Sigmoid colon (tissue), 7 donors: Measurements from ENCODE around the gene SLC16A8. TPM values are rescaled to one million over a fixed set of nuclear protein-coding genes. Genes with fewer than 3 reads are reported as not detected.

Experiments used
- DNase-seq: peaks from one replicate; pipeline ENCODE4 v3.0.0-alpha.2; 2019
- H3K27ac ChIP-seq, 4 donors: fragments of 200-600 bp; sonication (generic); one replicate each; pipeline ENCODE4 v1.5.1; 2016 to 2019; ENCODE audit warnings: mild to moderate bottlenecking in 1 of 4
- H3K27me3 ChIP-seq, 3 donors: fragments of 200-600 bp; sonication (generic); one replicate each; pipeline ENCODE4 v1.5.1; 2019; ENCODE audit warnings: mild to moderate bottlenecking in 1 of 3
- H3K36me3 ChIP-seq, 4 donors: fragments of 200-600 bp; sonication (generic); one replicate each; pipeline ENCODE4 v1.5.1; 2016 to 2019
- H3K4me1 ChIP-seq, 4 donors: fragments of 200-600 bp; sonication (generic); one replicate each; pipeline ENCODE4 v1.5.1; 2017 to 2019
- H3K4me3 ChIP-seq, 4 donors: fragments of 200-600 bp; sonication (generic); one replicate each; pipeline ENCODE4 v1.5.1; 2017 to 2019; ENCODE audit warnings: mild to moderate bottlenecking in 2 of 4, moderate library complexity in 1 of 4
- H3K9me3 ChIP-seq, 4 donors: fragments of 200-600 bp in 3 of 4; sonication (generic) in 3 of 4; one replicate each; pipeline versions ENCODE4 v1.5.1 to v1.6.1; 2013 to 2019
- CTCF ChIP-seq, 4 experiments: fragments of 450-650 bp in 3 of 4; fragments of 200-600 bp in 1 of 4; IDR thresholded peaks; one replicate each; pipeline ENCODE4 v1.5.1; 2016 to 2019; ENCODE audit warnings: antibody characterized with exemption in 4 of 4, mild to moderate bottlenecking in 3 of 4, moderate library complexity in 2 of 4
- EP300 ChIP-seq, 4 donors: sonication (generic); formaldehyde crosslinking; IDR thresholded peaks; one replicate each; pipeline ENCODE4 v1.6.1; 2017; ENCODE audit warnings: antibody characterized with exemption in 4 of 4
- POLR2A ChIP-seq, 2 donors: fragments of 450-650 bp; IDR thresholded peaks; one replicate each; pipeline ENCODE4 v1.6.1; 2016; ENCODE audit warnings: antibody characterized with exemption in 2 of 2, mild to moderate bottlenecking in 2 of 2, moderate library complexity in 2 of 2
- POLR2AphosphoS5 ChIP-seq, 4 donors: sonication (generic); formaldehyde crosslinking; IDR thresholded peaks; one replicate each; pipeline ENCODE4 v1.6.1; 2017; ENCODE audit warnings: antibody characterized with exemption in 4 of 4
- WGBS, 2 donors: extraction: QIAGEN DNeasy Blood & Tissue Kit; methylation state at CpG; one replicate each; pipeline ENCODE4 v1.1.7; 2013; 5-methylcytosine and 5-hydroxymethylcytosine counted together
- intact Hi-C: fragments of 100-400 bp; cut with DNase I; formaldehyde crosslinking; loops from one replicate; pipeline ENCODE4 v1.15.1; 2023
- polyA plus RNA-seq, 3 donors: library from polyadenylated mRNA; stranded (reverse); fragments of 200-250 nt; gene quantifications; one replicate each; pipeline ENCODE4 v1.2.3, GENCODE V29; 2013
- total RNA-seq, 4 donors: library from RNA; depleted of rRNA; stranded (reverse); fragments of >200 nt; gene quantifications; one replicate each; pipeline ENCODE4 v1.1.0, GENCODE V29; 2016
- donor health status: healthy with polysubstance abuse.
- donor health status: Bipolar disorder and iron deficiency.
- donor health status: healthy.

SLC16A8 gene
- under 1 TPM in 2 of 4 donors, not detected in 2; 0.55 to 0.71 TPM for total RNA-seq
- polyA plus RNA-seq: under 1 TPM in 1 of 3 donors, not detected in 2; 0.20 TPM

- DNase-seq: no peak
Observed at GRCh38 chr22:38083931-38084631, at the start of gene SLC16A8. SLC16A8 (minus strand) TSS chr22:38084184; CDS start chr22:38082873, 1,311 bp downstream.

GRCh38 chr22:38133331-38133730 lies 49.3 kb upstream of the SLC16A8 start:
- DNase-seq: no peak
- 98 to 99% methylated on average over 4 of the region's 4 CpGs for WGBS, 2 donors
- H3K4me1 ChIP-seq: peaks cover 0 to 3% (median 0%) of the 10 kb centered on the region in 4 donors
- intact Hi-C loops: no loop called here
- TF ChIP-seq CTCF (IDR thresholded peaks at IDR 0.05): no peak
- no peak for TF ChIP-seq POLR2AphosphoS5 (IDR thresholded peaks at IDR 0.05)
- no peak for TF ChIP-seq EP300 (IDR thresholded peaks at IDR 0.05)
- TF ChIP-seq POLR2A (IDR thresholded peaks at IDR 0.05): no peak
- no peak overlapping the region for H3K27ac ChIP-seq
- H3K9me3 ChIP-seq: no peaks in the 10 kb centered on the region
- no peaks in the 10 kb centered on the region for H3K27me3 ChIP-seq
- no peak overlapping the region for H3K4me3 ChIP-seq
- peaks cover 0 to 40% (median 3%) of the 10 kb centered on the region in 4 donors for H3K36me3 ChIP-seq

More at GRCh38 chr22:38083931-38084631, at the start of gene SLC16A8:
- TF ChIP-seq POLR2AphosphoS5 (IDR thresholded peaks at IDR 0.05) (no peak), POLR2A (IDR thresholded peaks at IDR 0.05) (no peak), EP300 (IDR thresholded peaks at IDR 0.05) (no peak), CTCF (IDR thresholded peaks at IDR 0.05) (no peak)
- Histone ChIP-seq H3K4me3 (no peak within 1 kb of the TSS), H3K27me3 (peaks cover 26 to 68% (median 55%) of the 10 kb centered on the region in 3 donors), H3K36me3 (no peaks in the 10 kb centered on the region), H3K4me1 (peaks cover 0 to 34% (median 30%) of the 10 kb centered on the region in 4 donors), H3K27ac (no peak within 1 kb of the TSS), H3K9me3 (no peaks in the 10 kb centered on the region)
- 84 to 86% methylated on average over 16 of the region's 16 CpGs for WGBS, 2 donors
- intact Hi-C loops: no loop called here

GRCh38 chr22:38132794-38133193 lies 48.8 kb upstream of the SLC16A8 start:
- no peak overlapping the region for H3K27ac ChIP-seq
- 93 to 96% methylated on average over 28 of the region's 28 CpGs for WGBS, 2 donors
- peaks cover 0 to 43% (median 2%) of the 10 kb centered on the region in 4 donors for H3K36me3 ChIP-seq
- TF ChIP-seq EP300 (IDR thresholded peaks at IDR 0.05) (no peak), POLR2A (IDR thresholded peaks at IDR 0.05) (no peak), POLR2AphosphoS5 (IDR thresholded peaks at IDR 0.05) (no peak)
- no peak overlapping the region for H3K4me3 ChIP-seq
- no peak for DNase-seq
- no peaks in the 10 kb centered on the region for H3K27me3 ChIP-seq
- intact Hi-C loops: no loop called here
- H3K9me3 ChIP-seq: no peaks in the 10 kb centered on the region
- peaks cover 0 to 3% (median 0%) of the 10 kb centered on the region in 4 donors for H3K4me1 ChIP-seq

- H3K27ac ChIP-seq: no peak overlapping the region
- intact Hi-C loops: no loop called here
- peaks cover 0 to 3% (median 0%) of the 10 kb centered on the region in 4 donors for H3K4me1 ChIP-seq
- H3K9me3 ChIP-seq: no peaks in the 10 kb centered on the region
- no peak for TF ChIP-seq POLR2AphosphoS5 (IDR thresholded peaks at IDR 0.05)
- no peak for TF ChIP-seq EP300 (IDR thresholded peaks at IDR 0.05)
- no peak for TF ChIP-seq CTCF (IDR thresholded peaks at IDR 0.05)
- no peak for TF ChIP-seq POLR2A (IDR thresholded peaks at IDR 0.05)
- WGBS, 2 donors: 89 to 94% methylated on average over 7 of the region's 7 CpGs
- H3K27me3 ChIP-seq: no peaks in the 10 kb centered on the region
- peaks cover 0 to 43% (median 2%) of the 10 kb centered on the region in 4 donors for H3K36me3 ChIP-seq
- no peak overlapping the region for H3K4me3 ChIP-seq
- DNase-seq: no peak
Observed at GRCh38 chr22:38132136-38132535, 48.2 kb upstream of the SLC16A8 start.

GRCh38 chr22:38131399-38131798 lies 47.4 kb upstream of the SLC16A8 start:
- no peaks in the 10 kb centered on the region for H3K27me3 ChIP-seq
- no peak overlapping the region for H3K27ac ChIP-seq
- whole genome bisulfite sequencing, 2 donors: 76 to 87% methylated on average over 2 of the region's 2 CpGs
- H3K36me3 ChIP-seq: peaks cover 0 to 46% (median 2%) of the 10 kb centered on the region in 4 donors
- no peaks in the 10 kb centered on the region for H3K9me3 ChIP-seq
- intact Hi-C loops: no loop called here
- TF ChIP-seq POLR2AphosphoS5 (IDR thresholded peaks at IDR 0.05) (no peak), CTCF (IDR thresholded peaks at IDR 0.05) (no peak), EP300 (IDR thresholded peaks at IDR 0.05) (no peak), POLR2A (IDR thresholded peaks at IDR 0.05) (no peak)
- no peak for DNase-seq
- peaks cover 0 to under 1% (median 0%) of the 10 kb centered on the region in 4 donors for H3K4me1 ChIP-seq
- H3K4me3 ChIP-seq: no peak overlapping the region
